HG02571 (cell line): ENCODE data around the gene UGT1A7.

Source experiments
- ATAC-seq: cut with Tn5 transposase; IDR thresholded peaks from one replicate; pipeline ENCODE4 v1.9.1; 2021; ENCODE audit warnings: mild to moderate bottlenecking, moderate library complexity; ENCODE audit not compliant: unreplicated experiment

Gene UGT1A7

DNA sequence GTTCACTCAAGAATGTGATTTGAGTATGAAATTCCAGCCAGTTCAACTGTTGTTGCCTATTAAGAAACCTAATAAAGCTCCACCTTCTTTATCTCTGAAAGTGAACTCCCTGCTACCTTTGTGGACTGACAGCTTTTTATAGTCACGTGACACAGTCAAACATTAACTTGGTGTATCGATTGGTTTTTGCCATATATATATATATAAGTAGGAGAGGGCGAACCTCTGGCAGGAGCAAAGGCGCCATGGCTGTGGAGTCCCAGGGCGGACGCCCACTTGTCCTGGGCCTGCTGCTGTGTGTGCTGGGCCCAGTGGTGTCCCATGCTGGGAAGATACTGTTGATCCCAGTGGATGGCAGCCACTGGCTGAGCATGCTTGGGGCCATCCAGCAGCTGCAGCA is 78.3 kb downstream of the UGT1A7 start, which contains the start of gene UGT1A1:
Gene UGT1A1, plus strand, starts transcription at position 228 of the 400 bp plus-strand sequence. Its CDS starts 18 bp downstream, at position 246.
- no peak for ATAC-seq

- no peak for ATAC-seq
Observed at GRCh38 chr2:233761040-233761769, 79.5 kb downstream of the UGT1A7 start.

DNA sequence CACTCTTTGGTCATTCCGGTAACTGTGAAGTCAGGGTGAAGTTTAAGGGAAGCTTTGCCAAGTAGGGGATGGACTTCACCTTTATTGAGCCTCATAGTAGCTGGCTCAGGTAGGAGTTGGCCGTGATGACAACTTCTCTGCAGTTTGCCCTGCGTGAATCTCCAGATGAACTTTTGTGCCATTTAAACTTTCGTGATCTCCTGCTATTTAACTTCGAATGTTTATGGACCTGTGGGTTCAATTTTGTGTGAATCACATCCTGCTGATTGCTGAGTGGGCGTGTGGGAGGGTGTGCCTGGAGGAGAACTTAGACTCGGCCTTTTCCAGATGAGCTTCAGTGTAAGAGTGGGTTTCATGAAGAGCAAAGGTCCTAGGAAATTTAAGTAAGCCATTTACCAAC is 82.6 kb downstream of the UGT1A7 start:
- ATAC-seq = no peak

DNA sequence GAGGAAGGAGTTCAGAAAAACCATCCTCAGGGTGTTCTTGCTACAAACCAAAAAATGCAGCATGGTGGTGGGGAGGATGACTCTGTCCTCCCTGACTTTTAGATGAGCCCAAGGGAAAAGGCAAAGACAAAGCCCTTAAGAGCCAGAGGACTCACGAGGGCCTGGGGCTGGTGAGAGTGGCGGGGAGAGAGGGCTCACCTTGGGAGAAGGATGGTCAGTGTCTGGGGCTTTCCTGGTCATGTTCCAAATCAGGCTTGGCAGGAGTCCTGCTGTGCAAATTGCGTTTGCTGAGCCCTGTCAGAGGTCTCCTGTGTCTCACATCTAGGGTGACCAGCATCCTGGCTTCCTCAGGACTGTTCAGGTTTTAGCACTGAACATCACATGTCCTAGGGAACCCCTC is 83.1 kb downstream of the UGT1A7 start:
- no peak for ATAC-seq

DNA sequence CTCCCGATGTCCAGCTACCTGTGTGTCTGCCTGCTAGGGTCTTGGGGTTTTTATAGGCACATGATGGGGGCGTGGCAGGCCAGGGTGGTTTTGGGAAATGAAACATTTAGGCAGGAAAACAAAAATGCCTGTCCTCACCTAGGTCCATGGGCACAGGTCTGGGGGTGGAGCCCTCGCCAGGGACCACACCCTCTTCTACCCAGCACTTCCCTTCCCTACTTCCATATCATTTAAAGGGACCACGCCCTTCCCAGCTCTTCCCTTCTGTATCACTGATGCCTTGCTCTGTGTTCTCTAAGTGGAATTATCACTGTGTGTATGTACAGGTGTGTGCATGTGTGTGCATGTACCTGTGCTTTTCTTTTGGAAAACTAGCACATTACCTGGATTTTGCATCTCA is 84.7 kb downstream of the UGT1A7 start:
- ATAC-seq = no peak

DNA sequence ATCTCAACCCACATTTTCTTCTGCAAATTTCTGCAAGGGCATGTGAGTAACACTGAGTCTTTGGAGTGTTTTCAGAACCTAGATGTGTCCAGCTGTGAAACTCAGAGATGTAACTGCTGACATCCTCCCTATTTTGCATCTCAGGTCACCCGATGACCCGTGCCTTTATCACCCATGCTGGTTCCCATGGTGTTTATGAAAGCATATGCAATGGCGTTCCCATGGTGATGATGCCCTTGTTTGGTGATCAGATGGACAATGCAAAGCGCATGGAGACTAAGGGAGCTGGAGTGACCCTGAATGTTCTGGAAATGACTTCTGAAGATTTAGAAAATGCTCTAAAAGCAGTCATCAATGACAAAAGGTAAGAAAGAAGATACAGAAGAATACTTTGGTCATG is 86.4 kb downstream of the UGT1A7 start:
- ATAC-seq = no peak

GRCh38 chr2:233769260-233769659 is 87.6 kb downstream of the UGT1A7 start:
- ATAC-seq = no peak

DNA sequence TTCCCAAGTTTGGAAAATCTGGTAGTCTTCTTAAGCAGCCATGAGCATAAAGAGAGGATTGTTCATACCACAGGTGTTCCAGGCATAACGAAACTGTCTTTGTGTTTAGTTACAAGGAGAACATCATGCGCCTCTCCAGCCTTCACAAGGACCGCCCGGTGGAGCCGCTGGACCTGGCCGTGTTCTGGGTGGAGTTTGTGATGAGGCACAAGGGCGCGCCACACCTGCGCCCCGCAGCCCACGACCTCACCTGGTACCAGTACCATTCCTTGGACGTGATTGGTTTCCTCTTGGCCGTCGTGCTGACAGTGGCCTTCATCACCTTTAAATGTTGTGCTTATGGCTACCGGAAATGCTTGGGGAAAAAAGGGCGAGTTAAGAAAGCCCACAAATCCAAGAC is 90.5 kb downstream of the UGT1A7 start:
- no peak for ATAC-seq

DNA sequence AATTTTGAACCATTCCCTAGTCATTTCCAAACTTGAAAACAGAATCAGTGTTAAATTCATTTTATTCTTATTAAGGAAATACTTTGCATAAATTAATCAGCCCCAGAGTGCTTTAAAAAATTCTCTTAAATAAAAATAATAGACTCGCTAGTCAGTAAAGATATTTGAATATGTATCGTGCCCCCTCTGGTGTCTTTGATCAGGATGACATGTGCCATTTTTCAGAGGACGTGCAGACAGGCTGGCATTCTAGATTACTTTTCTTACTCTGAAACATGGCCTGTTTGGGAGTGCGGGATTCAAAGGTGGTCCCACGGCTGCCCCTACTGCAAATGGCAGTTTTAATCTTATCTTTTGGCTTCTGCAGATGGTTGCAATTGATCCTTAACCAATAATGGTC is 90.9 kb downstream of the UGT1A7 start:
- no peak for ATAC-seq

- no peak for ATAC-seq
Observed at GRCh38 chr2:233773854-233774253, 92.2 kb downstream of the UGT1A7 start.

DNA sequence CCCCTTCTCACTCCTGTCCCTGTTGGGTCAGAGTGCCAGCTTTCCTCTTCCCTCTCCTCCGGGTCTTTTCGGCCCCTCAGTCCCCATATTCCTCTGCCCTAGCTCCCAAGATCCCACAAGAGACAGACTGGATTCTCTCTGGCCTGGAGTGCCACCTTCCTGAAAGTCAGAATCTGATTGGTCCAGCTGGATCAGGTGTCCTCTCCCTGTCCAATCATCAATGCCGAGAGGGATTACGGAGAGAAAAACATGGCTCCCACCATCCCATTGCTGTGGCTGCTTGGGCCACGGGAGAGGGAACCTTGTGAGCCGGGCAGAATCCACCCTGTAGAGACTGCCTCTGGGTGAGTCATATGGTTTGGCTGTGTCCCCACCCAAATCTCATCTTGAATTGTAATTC is 93.7 kb downstream of the UGT1A7 start:
- ATAC-seq = no peak

DNA sequence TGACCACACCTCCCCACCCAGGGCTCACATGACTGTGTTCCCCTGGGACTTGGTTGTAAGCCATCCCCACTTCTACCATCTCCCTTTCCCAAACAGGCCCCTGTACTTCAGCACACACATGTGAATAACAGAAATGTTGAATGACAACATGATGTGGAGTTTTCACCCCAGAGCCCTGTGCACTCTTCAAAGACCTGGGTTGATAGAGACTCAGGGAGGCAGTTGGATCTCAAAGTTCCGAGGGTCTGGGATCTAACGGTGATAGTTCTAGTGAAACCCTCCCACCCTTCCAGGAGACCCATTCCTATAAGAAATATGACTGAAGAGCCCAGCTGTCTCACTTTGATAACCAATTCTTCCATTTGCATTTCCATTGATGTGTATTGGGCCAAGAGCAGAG is 96.3 kb downstream of the UGT1A7 start, which contains the start of gene MROH2A:
Gene MROH2A, plus strand, starts transcription at position 301 of the 400 bp plus-strand sequence. CDS start 1,029 bp downstream, outside the sequence.
- ATAC-seq = no peak

- ATAC-seq = no peak
Observed at GRCh38 chr2:233779722-233780121, 98.0 kb downstream of the UGT1A7 start.

- no peak for ATAC-seq
Observed at GRCh38 chr2:233780771-233781170, 99.1 kb downstream of the UGT1A7 start.

GRCh38 chr2:233789554-233789953 is 107.9 kb downstream of the UGT1A7 start:
- no peak for ATAC-seq

- no peak for ATAC-seq
Observed at GRCh38 chr2:233791151-233791882, 109.6 kb downstream of the UGT1A7 start.

DNA sequence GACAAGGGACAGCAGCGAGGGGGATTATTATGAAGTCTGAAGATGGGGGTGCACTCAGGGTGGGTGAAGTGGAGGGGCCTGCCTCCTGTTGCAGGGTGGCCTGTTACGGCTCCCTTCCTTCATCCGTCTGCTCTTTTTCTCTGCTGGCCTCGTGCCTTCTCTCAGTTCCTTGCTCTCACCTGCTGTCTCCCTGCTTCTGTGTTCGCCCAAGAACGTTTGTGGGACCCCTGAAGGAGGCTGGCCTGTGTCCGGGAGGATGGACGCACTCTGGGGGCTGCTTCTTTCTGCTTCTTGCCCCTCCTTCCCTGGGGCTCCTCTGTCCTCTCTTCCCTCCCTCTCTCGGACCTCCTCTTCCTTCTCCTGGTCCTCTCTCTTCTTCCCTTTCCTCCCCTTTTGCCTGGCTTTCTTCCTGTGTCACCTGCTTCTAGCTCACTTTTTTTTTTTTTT is 110.2 kb downstream of the UGT1A7 start:
- no peak for ATAC-seq

GRCh38 chr2:233792720-233793119 is 111.0 kb downstream of the UGT1A7 start:
- no peak for ATAC-seq

GRCh38 chr2:233793465-233794127 is 111.9 kb downstream of the UGT1A7 start:
- ATAC-seq = no peak

DNA sequence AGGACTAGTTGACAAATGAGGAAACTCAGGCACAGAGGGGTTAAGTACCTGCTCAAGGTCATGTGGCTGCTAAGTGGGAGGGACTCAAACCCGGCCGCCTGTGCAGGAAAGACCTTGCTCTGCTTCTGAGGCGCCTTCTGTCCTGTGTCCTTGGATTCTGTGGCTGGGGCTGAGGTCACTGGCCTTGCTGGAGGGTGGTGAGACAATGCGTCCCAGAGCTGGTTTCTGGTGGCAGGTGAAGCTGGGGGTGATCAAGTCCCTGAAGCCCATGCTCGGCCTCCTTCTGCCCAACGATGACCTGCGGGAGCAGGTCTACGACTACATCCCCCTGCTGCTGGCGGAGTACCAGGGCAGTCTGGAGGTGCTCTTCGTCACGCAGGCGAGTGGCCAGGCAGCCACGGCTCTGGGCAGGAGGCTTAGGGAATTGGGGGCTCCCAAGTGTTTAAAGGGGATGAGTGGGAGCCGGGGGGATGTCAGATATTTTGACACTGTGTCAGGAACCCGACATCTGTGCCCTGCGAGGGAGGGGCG is 112.5 kb downstream of the UGT1A7 start:
- ATAC-seq = no peak

DNA sequence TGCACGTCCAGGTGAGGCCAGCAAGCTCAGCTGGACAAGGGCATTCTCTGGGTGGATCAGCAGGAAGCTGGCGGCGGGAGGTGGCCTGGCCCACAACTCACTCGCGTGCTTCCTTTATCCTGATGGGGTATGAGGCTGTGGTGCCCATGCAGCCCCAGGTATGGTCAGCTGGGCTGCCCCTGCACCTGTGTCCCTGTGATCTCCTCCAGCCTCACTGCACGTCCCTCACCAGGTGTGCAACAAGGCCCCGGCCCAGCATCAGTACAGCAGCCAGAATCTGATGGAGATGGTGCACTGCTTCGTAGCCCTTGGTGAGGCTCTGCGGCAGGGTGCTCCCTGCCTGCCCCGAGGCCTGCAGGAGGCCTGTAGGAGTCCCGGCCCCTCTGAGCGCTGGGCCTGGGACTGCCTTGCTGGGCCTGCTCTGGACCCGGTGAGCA is 114.1 kb downstream of the UGT1A7 start:
- no peak for ATAC-seq
